ENCODE results near the gene PIK3R1.
"Not testable (repeated sequence)": the region's sequence is repeated elsewhere in the genome, so short reads cannot be mapped to it uniquely, and the experiment has no call there.

Gene PIK3R1

DNA sequence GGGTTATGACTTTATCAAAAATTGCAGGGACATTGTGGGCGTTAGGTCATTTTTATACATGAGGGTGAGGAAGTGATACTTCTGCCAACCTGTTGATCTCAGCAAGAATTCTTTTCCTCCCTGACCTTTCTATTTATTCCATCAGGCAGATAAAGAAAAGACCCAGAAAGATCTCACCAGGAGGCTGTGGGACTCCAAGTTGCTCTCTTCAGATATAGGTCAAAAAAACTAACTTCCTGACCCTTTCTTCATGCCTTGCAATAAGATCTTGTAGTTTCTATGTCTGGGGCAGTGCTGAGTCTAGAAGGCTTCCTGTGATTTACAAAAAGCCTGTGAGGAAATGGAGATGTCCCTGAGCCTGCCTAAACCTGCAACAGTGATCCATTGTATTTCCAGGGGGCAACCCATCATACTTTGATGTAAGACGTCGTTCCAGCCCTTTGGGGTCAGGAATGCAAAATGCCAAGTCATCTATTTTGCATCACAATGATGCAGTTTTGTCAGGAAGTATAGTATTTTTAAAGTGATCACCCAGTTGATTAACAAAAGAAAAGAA, 22.0 kb upstream of the PIK3R1 start:
- no peak for DNase-seq (ENCODE audit: low read depth in 2 of 2)

- no peak for DNase-seq (ENCODE audit: low read depth in 2 of 2)
Measured at GRCh38 chr5:68194386-68194785, 21.2 kb upstream of the PIK3R1 start.

DNA sequence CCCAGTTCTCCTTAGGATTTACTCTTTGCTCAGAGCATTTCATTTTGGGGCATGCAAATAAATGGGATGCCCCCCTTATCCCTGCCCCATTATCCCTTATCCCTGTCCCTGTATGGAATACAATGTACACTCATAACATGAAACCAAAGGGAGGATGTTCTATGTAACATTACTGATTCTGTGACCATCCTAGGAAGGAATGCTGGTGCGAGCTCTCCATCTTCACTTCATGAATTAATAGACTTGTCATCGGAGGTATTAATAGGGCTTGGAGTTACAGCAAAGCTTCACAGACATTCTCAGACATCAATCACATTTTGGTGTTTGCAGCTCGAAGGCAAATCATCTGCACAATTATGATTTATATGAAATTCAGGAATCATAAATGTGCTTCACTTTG, 20.4 kb upstream of the PIK3R1 start:
- DNase-seq (ENCODE audit: low read depth in 2 of 2) = no peak

- no peak for DNase-seq (ENCODE audit: low read depth in 2 of 2)
Measured at GRCh38 chr5:68196876-68197275, 18.7 kb upstream of the PIK3R1 start.

GRCh38 chr5:68200288-68200687, 15.3 kb upstream of the PIK3R1 start:
- no peak for DNase-seq (ENCODE audit: low read depth in 2 of 2)

DNA sequence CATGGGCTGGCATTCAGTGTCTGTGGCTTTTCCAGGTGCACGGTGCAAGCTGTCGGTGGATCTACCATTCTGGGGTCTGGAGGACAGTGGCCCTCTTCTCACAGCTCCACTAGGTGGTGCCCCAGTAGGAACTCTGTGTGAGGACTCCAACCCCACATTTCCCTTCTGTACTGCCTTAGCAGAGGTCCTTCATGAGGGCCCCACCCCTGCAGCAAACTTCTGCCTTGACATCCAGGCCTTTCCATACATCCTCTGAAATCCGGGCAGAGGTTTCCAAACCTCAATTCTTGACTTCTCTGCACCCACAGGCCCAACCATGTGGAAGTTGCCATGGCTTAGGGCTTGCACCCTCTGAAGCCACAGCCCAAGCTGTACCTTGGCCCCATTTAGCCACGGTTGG, 4.9 kb upstream of the PIK3R1 start:
- DNase-seq (ENCODE audit: low read depth in 2 of 2) = not testable (repeated sequence)

GRCh38 chr5:68214482-68215207, 911 bp upstream of the PIK3R1 start:
- no peak for DNase-seq (ENCODE audit: low read depth in 2 of 2)

DNA sequence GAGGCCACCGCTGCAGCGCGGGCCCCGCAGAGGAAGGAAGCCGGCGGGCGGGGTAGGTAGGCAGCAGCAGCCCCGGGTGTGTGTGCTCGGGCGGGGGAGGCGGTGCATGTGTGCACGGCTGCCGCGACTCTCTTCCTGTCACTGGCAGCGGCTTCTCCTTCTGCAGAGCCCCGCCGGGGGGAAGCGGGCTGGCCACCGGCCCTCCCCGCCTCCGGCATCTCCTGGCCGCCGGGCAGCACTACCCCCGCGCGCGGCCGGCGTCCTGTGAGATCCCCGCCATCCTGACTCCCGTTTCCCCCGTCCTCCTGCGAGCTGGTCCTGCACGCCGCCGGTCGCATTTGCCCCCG, 315 bp downstream of the PIK3R1 start:
- peak in 1 of 2 donors; percentile 50 for DNase-seq (ENCODE audit: low read depth in 2 of 2)

DNA sequence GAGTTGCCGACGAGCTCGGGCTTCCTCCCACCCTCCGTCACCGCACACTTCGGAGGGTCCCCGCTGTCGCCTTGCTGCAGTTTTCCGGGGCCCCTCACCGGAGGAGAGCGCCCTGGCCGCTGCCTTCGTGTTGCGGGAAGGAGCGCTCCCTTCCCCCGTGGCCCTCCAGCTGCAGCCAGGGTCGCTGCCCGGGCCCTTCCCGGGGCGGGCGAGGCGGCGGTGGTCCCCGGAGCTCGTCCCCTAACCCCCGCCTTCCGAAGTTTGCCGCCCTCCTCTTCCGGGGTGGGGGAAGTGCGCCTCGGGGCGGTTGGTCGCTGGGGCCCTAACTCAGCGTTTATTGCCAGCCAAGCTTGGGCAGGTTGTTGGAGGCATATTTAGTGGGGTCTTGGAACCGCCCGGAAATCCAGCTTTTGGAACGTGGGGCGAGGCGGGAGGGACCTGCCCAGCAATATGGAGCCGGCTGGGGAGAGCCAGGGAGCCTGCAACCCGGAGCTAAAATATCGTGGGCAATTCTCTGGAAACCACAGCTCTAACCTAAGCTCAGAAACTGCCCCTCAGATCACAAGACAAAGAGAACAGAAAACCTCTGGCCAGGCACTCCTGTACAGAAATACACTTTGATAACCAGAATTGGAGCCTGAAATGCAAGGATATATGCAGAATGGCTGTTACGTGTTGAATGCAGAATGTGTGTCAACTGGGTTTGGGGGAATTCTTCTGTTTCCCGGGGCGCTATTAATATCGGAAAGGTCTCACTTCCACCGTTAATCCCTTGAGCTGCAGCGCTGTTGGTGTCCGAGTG, 890 bp downstream of the PIK3R1 start:
- peak; percentile 18 to 51 for DNase-seq (ENCODE audit: low read depth in 2 of 2)

DNA sequence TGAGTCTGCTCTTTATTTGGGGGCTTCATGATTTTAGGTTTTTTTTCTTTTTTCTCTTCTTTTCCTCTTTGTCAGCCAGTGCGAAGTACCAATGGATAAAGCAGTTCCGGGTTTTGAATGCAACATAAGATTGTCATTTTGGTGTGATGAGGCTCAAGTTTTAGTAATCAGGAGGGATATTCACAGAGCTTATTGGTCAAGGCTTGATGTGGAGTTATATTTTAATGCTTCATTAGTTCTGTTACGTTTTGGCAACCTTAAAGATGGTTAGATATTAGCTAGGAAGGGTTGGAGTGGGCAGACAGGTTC, 1.4 kb downstream of the PIK3R1 start:
- DNase-seq (ENCODE audit: low read depth in 2 of 2) = no peak

DNA sequence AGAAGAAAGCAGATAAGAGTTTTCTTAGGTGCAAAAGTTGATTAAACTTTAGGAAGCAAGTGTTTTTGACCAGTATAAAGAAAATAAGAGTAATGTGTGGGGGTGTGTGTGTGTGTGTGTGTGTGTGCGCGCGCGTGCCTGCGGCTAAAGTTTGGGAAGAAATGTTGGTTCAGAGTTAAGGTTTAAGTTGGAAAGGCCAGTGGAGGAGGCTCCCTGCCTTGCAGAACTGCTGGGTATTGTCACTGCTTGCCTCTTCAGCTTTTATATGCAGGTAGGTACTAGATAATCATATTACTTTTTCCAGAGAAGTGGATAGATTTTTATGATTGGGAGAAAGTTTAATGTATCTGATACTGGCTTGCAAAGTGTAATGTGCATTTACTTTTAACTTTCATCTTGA, 2.0 kb downstream of the PIK3R1 start:
- no peak for DNase-seq (ENCODE audit: low read depth in 2 of 2)

- DNase-seq (ENCODE audit: low read depth in 2 of 2) = no peak
Measured at GRCh38 chr5:68219161-68219816, 3.7 kb downstream of the PIK3R1 start.

GRCh38 chr5:68220260-68220659, 4.7 kb downstream of the PIK3R1 start:
- DNase-seq (ENCODE audit: low read depth in 2 of 2) = no peak

- no peak for DNase-seq (ENCODE audit: low read depth in 2 of 2)
Measured at GRCh38 chr5:68220914-68221313, 5.4 kb downstream of the PIK3R1 start.

- no peak for DNase-seq (ENCODE audit: low read depth in 2 of 2)
Measured at GRCh38 chr5:68221488-68221887, 5.9 kb downstream of the PIK3R1 start.

GRCh38 chr5:68222310-68222709, 6.8 kb downstream of the PIK3R1 start:
- no peak for DNase-seq (ENCODE audit: low read depth in 2 of 2)

- DNase-seq (ENCODE audit: low read depth in 2 of 2) = no peak
Measured at GRCh38 chr5:68222824-68223354, 7.3 kb downstream of the PIK3R1 start.

GRCh38 chr5:68223904-68224303, 8.3 kb downstream of the PIK3R1 start:
- no peak for DNase-seq (ENCODE audit: low read depth in 2 of 2)

- DNase-seq (ENCODE audit: low read depth in 2 of 2) = no peak
Measured at GRCh38 chr5:68224509-68225187, 9.1 kb downstream of the PIK3R1 start.

GRCh38 chr5:68225188-68225910, 9.8 kb downstream of the PIK3R1 start:
- DNase-seq (ENCODE audit: low read depth in 2 of 2) = no peak

DNA sequence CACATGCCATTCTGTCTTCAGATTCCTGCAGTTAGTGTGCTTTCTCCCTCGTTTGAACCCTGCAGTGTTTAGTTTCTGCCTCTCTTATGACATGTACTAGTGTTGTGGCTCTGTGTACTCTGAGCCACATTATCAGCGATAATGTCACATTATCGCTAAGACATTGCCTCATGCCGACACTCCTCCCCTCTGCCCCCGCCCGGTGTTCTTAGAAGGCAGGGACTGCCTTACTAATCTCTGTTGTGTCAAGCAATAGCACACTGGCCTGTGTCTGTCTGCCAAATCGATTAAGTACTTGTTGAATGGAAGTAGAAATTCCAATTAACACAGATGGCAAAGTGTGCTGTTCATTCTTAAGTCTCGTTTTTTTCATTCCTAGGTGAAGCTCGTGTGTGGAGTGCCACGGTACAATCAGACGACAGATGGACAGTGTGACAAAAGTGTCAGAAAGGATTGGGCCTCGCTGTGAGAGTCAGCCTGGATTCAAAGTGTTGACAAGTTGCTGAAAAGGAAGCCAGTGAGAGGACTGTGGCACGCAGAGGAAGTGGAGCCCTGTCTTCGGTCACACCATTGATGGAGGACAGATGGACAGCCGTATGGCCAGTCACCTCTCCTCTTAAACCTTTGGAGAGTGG, 10.5 kb downstream of the PIK3R1 start:
- no peak for DNase-seq (ENCODE audit: low read depth in 2 of 2)

Data from stimulated activated CD8-positive, alpha-beta memory T cell treated with anti-CD3 and anti-CD28 coated beads, Interleukin-7, amount 100 ng/mL, for 4 hours (primary cell).